Articular chondrocyte of knee joint (primary cell): ENCODE data around the gene CYP51A1. TPM values are rescaled to one million over a fixed set of nuclear protein-coding genes. Genes with fewer than 3 reads are reported as not detected.

Source experiments
- total RNA-seq: library from RNA; depleted of rRNA; stranded (reverse); fragments of >200 nt; gene quantifications from 2 replicates; pipeline ENCODE4 v1.2.3, GENCODE V29; 2012

CYP51A1 gene
- total RNA-seq: 162 and 202 TPM in 2 replicates

GRCh38 chr7:92134271-92135051 lies at the start of gene CYP51A1:
Gene CYP51A1, minus strand, starts transcription at chr7:92134477. Its CDS starts 113 bp downstream, at chr7:92134364.

GRCh38 chr7:92178928-92179924 lies 44.9 kb upstream of the CYP51A1 start, which contains the start of gene LRRD1:
Gene LRRD1, minus strand, starts transcription at chr7:92179142. Its CDS starts 13,940 bp downstream, at chr7:92165202.

Other genes starting within 250 kb of the CYP51A1 start
- 61.0 and 72.4 TPM in 2 replicates for gene AKAP9, start 193.6 kb downstream of the CYP51A1 start, total RNA-seq
- gene LRRD1, start 44.7 kb upstream of the CYP51A1 start, total RNA-seq: 0.43 and 0.65 TPM in 2 replicates
- gene KRIT1, start 111.4 kb upstream of the CYP51A1 start, total RNA-seq: 63.2 and 76.4 TPM in 2 replicates
- 94.9 and 113 TPM in 2 replicates for gene ANKIB1, start 111.5 kb upstream of the CYP51A1 start, total RNA-seq